Aorta (tissue), 5 donors: ENCODE data around the gene PRAC1. TPM values are rescaled to one million over a fixed set of nuclear protein-coding genes. Genes with fewer than 3 reads are reported as not detected.

ENCODE experiments used
- ATAC-seq: fragments of 200-7000 bp; cut with Tn5 transposase; one replicate; pipeline ENCODE4 v1.9.1; 2022; ENCODE audit warnings: moderate library complexity; ENCODE audit not compliant: low FRiP score
- DNase-seq, 2 donors: peaks; one replicate each; pipeline ENCODE4 v3.0.0-alpha.2; 2020
- H3K27ac ChIP-seq, 2 donors: one replicate each; pipeline ENCODE4 v1.5.1; 2013; ENCODE audit warnings: low read length in 2 of 2, mild to moderate bottlenecking in 2 of 2, moderate library complexity in 2 of 2, control low read depth in 1 of 2, inconsistent platforms in 1 of 2, low read depth in 1 of 2
- H3K27me3 ChIP-seq, 2 donors: one replicate each; pipeline ENCODE4 v1.6.1; 2013; ENCODE audit warnings: control low read depth in 1 of 2, low read length in 1 of 2, mild to moderate bottlenecking in 1 of 2, moderate library complexity in 1 of 2; ENCODE audit not compliant: insufficient read depth in 2 of 2, control insufficient read depth in 1 of 2
- H3K36me3 ChIP-seq, 2 donors: one replicate each; pipeline ENCODE4 v1.6.1; 2013; ENCODE audit warnings: control low read depth in 1 of 2, low read length in 1 of 2, mild to moderate bottlenecking in 1 of 2; ENCODE audit not compliant: insufficient read depth in 2 of 2, control insufficient read depth in 1 of 2
- H3K4me1 ChIP-seq, 2 donors: one replicate each; pipeline ENCODE4 v1.6.1; 2013; ENCODE audit warnings: low read length in 2 of 2, control low read depth in 1 of 2, mild to moderate bottlenecking in 1 of 2, moderate library complexity in 1 of 2; ENCODE audit not compliant: insufficient read depth in 2 of 2, control insufficient read depth in 1 of 2
- H3K4me3 ChIP-seq, 2 donors: one replicate each; pipeline ENCODE4 v1.5.1; 2013; ENCODE audit warnings: low read length in 2 of 2, control low read depth in 1 of 2, mild to moderate bottlenecking in 1 of 2
- H3K9me3 ChIP-seq: one replicate; pipeline ENCODE4 v1.6.1; 2013; ENCODE audit warnings: mild to moderate bottlenecking, low read length; ENCODE audit not compliant: control insufficient read depth
- WGBS, 2 donors: extraction: QIAGEN DNeasy Blood & Tissue Kit; methylation state at CpG; one replicate each; pipeline ENCODE4 v1.1.7; 2013; 5-methylcytosine and 5-hydroxymethylcytosine counted together
- intact Hi-C, 2 donors: fragments of 100-400 bp; cut with DNase I; formaldehyde crosslinking; loops; one replicate each; pipeline versions ENCODE4 v1.14.2 to v1.15.0; 2022
- polyA plus RNA-seq, 2 donors: library from polyadenylated mRNA; stranded (reverse); fragments of 200-250 nt; gene quantifications; one replicate each; pipeline ENCODE4 v1.2.3, GENCODE V29; 2013
- total RNA-seq, 2 donors: library from RNA; stranded (reverse); fragmentation: NEBNext Ultra II Directional; extraction: Animal tissue kit (Norgen Biotek cat#: 25700); gene quantifications; one replicate each; pipeline ENCODE4 v1.2.1, GENCODE V29; 2021
- donor health status: healthy with polysubstance abuse.
- donor health status: Bipolar disorder and iron deficiency.
- donor health status: DM: no; HTN: no; CAD: no.
- donor health status: DM: no; HTN: no; CAD: no.
- donor health status: DM: yes; HTN: yes; CAD: no.

The PRAC1 gene
- total and polyA plus RNA-seq, 4 donors: 14.0 TPM; not detected in 3

GRCh38 chr17:48756830-48757251 is 34.5 kb upstream of the PRAC1 start:
- no peaks in the 10 kb centered on the region for H3K9me3 ChIP-seq
- no peak overlapping the region for H3K4me3 ChIP-seq
- no peaks in the 10 kb centered on the region for H3K4me1 ChIP-seq
- ATAC-seq (no peak), DNase-seq (no peak)
- intact Hi-C loops: no loop called here
- no peak overlapping the region for H3K27ac ChIP-seq
- H3K36me3 ChIP-seq: no peaks in the 10 kb centered on the region
- no peaks in the 10 kb centered on the region for H3K27me3 ChIP-seq
- 23 to 30% methylated on average over 3 of the region's 3 CpGs for WGBS, 2 donors

GRCh38 chr17:48755356-48755755 is 33.0 kb upstream of the PRAC1 start:
- H3K4me3 ChIP-seq: no peak overlapping the region
- intact Hi-C loops: no loop called here
- no peaks in the 10 kb centered on the region for H3K36me3 ChIP-seq
- WGBS, 2 donors: 23 to 29% methylated on average over 8 of the region's 8 CpGs
- H3K27ac ChIP-seq: no peak overlapping the region
- DNase-seq (no peak), ATAC-seq (no peak)
- no peaks in the 10 kb centered on the region for H3K27me3 ChIP-seq
- no peaks in the 10 kb centered on the region for H3K9me3 ChIP-seq
- H3K4me1 ChIP-seq: no peaks in the 10 kb centered on the region

GRCh38 chr17:48754500-48755261 is 32.4 kb upstream of the PRAC1 start:
- DNase-seq (no peak), ATAC-seq (no peak)
- no peak overlapping the region for H3K4me3 ChIP-seq
- intact Hi-C loops: no loop called here
- WGBS, 2 donors: 6 to 7% methylated on average over 52 of the region's 52 CpGs
- no peaks in the 10 kb centered on the region for H3K27me3 ChIP-seq
- no peak overlapping the region for H3K27ac ChIP-seq
- no peaks in the 10 kb centered on the region for H3K4me1 ChIP-seq
- H3K9me3 ChIP-seq: no peaks in the 10 kb centered on the region
- no peaks in the 10 kb centered on the region for H3K36me3 ChIP-seq

GRCh38 chr17:48753794-48754499 is 31.6 kb upstream of the PRAC1 start:
- Histone ChIP-seq H3K9me3 (no peaks in the 10 kb centered on the region), H3K27me3 (peaks cover 0 to 2% of the 10 kb centered on the region in 2 donors), H3K36me3 (no peaks in the 10 kb centered on the region), H3K4me3 (no peak overlapping the region), H3K27ac (no peak overlapping the region), H3K4me1 (no peaks in the 10 kb centered on the region)
- no peak for DNase-seq
- 13% methylated on average over 22 of the region's 22 CpGs for WGBS, 2 donors
- ATAC-seq: no peak
- intact Hi-C loops: no loop called here

- H3K4me1 ChIP-seq: no peaks in the 10 kb centered on the region
- no peaks in the 10 kb centered on the region for H3K36me3 ChIP-seq
- no peak overlapping the region for H3K4me3 ChIP-seq
- intact Hi-C loops: no loop called here
- no peak overlapping the region for H3K27ac ChIP-seq
- H3K27me3 ChIP-seq: peaks cover 0 to 2% of the 10 kb centered on the region in 2 donors
- 4 to 5% methylated on average over 43 of the region's 43 CpGs for WGBS, 2 donors
- ATAC-seq (no peak), DNase-seq (no peak)
- no peaks in the 10 kb centered on the region for H3K9me3 ChIP-seq
These were observed 30.3 kb upstream of the PRAC1 start for GRCh38 chr17:48752399-48753288.

GRCh38 chr17:48751733-48752398 is 29.5 kb upstream of the PRAC1 start:
- Histone ChIP-seq H3K36me3 (no peaks in the 10 kb centered on the region), H3K4me1 (no peaks in the 10 kb centered on the region), H3K27ac (no peak overlapping the region), H3K4me3 (no peak overlapping the region), H3K27me3 (peaks cover 0 to 2% of the 10 kb centered on the region in 2 donors), H3K9me3 (no peaks in the 10 kb centered on the region)
- WGBS, 2 donors: 7 to 8% methylated on average over 13 of the region's 13 CpGs
- DNase-seq (no peak), ATAC-seq (no peak)
- intact Hi-C loops: no loop called here

GRCh38 chr17:48751172-48751571 is 28.9 kb upstream of the PRAC1 start:
- H3K27ac ChIP-seq: no peak overlapping the region
- no peaks in the 10 kb centered on the region for H3K9me3 ChIP-seq
- intact Hi-C loops: no loop called here
- no peaks in the 10 kb centered on the region for H3K4me1 ChIP-seq
- 3 to 6% methylated on average over 3 of the region's 3 CpGs for WGBS, 2 donors
- no peak overlapping the region for H3K4me3 ChIP-seq
- no peaks in the 10 kb centered on the region for H3K36me3 ChIP-seq
- no peak for ATAC-seq
- no peak for DNase-seq
- H3K27me3 ChIP-seq: peaks cover 0 to 2% of the 10 kb centered on the region in 2 donors
